ENCODE measurements around the gene MRPS26. TPM values are rescaled to one million over a fixed set of nuclear protein-coding genes. Genes with fewer than 3 reads are reported as not detected.
"Not testable (repeated sequence)": the region's sequence is repeated elsewhere in the genome, so short reads cannot be mapped to it uniquely, and the experiment has no call there.

Gene MRPS26
- total RNA-seq, 1 experiment from 2014 or later: 52.7 TPM

- no peaks in the 10 kb centered on the region for H3K4me1 ChIP-seq (ENCODE audit: control insufficient read depth, insufficient read depth, low read length)
- no peaks in the 10 kb centered on the region for H3K9me3 ChIP-seq (ENCODE audit: control insufficient read depth, insufficient read depth, low read depth, low read length)
- BruUV-seq (replicated peaks): no TSS peak
- no peaks in the 10 kb centered on the region for H3K27me3 ChIP-seq (ENCODE audit: control insufficient read depth, insufficient read depth, low read length)
- DNase-seq (ENCODE audit: low read depth, low spot score) (no peak), ATAC-seq (no peak)
- CTCF ChIA-PET: no interaction called here
- no peaks in the 10 kb centered on the region for H3K36me3 ChIP-seq (ENCODE audit: control insufficient read depth, insufficient read depth, low read length)
- in situ Hi-C loops (cut with HindIII; ENCODE audit: low pct_unique_long_range_greater_than_20kb, low sequenced_read_pairs): no loop called here
- POLR2A ChIA-PET: no interaction called here
- TF ChIP-seq CTCF (IDR thresholded peaks at IDR 0.05): no peak
- TF ChIP-seq REST (IDR thresholded peaks at IDR 0.05; ENCODE audit: insufficient read depth in 1 of 2, low read depth in 2 of 2, low read length in 1 of 2): no peak
- no peak for TF ChIP-seq POLR2AphosphoS5 (IDR thresholded peaks at IDR 0.05; ENCODE audit: low read depth, low read length)
- no peak for TF ChIP-seq TCF7L2 (IDR thresholded peaks at IDR 0.05; ENCODE audit: low read depth, low read length)
- no peak for TF ChIP-seq SIN3A (IDR thresholded peaks at IDR 0.05; ENCODE audit: borderline replicate concordance, insufficient read depth, low read depth, low read length)
- intact Hi-C loops (cut with micrococcal nuclease; ENCODE audit: unreplicated experiment): loop anchor here (10.0 kb wide), 1 partner anchor 255 kb away; no protein-coding TSS in a partner anchor
- no peak overlapping the region for H3K27ac ChIP-seq (ENCODE audit: low read length)
- no peak overlapping the region for H3K4me3 ChIP-seq (ENCODE audit: low read depth in 2 of 2, low read length in 2 of 2)
Measured at GRCh38 chr20:3059489-3059888, 13.6 kb downstream of the MRPS26 start.

GRCh38 chr20:3064119-3064518 lies 18.3 kb downstream of the MRPS26 start:
- H3K9me3 ChIP-seq (ENCODE audit: control insufficient read depth, insufficient read depth, low read depth, low read length); H3K36me3 ChIP-seq (ENCODE audit: control insufficient read depth, insufficient read depth, low read length); H3K4me3 ChIP-seq (ENCODE audit: low read depth in 2 of 2, low read length in 2 of 2); POLR2A ChIA-PET; H3K4me1 ChIP-seq (ENCODE audit: control insufficient read depth, insufficient read depth, low read length); DNase-seq (ENCODE audit: low read depth, low spot score); H3K27ac ChIP-seq (ENCODE audit: low read length); ATAC-seq; in situ Hi-C loops (cut with HindIII; ENCODE audit: low pct_unique_long_range_greater_than_20kb, low sequenced_read_pairs); H3K27me3 ChIP-seq (ENCODE audit: control insufficient read depth, insufficient read depth, low read length); BruUV-seq (replicated peaks): not testable (repeated sequence)
- CTCF ChIA-PET: interaction anchor here (1.1 kb wide), 1 partner anchor 10 kb away, joined by 6 read pairs; no protein-coding TSS in a partner anchor
- intact Hi-C loops (cut with micrococcal nuclease; ENCODE audit: unreplicated experiment): loop anchor here (5.0 kb wide), 1 partner anchor 53 kb away; no protein-coding TSS in a partner anchor

- intact Hi-C loops (cut with micrococcal nuclease; ENCODE audit: unreplicated experiment) (no loop called here), in situ Hi-C loops (cut with HindIII; ENCODE audit: low pct_unique_long_range_greater_than_20kb, low sequenced_read_pairs) (no loop called here)
- ATAC-seq: no peak
- no peak overlapping the region for H3K27ac ChIP-seq (ENCODE audit: low read length)
- H3K36me3 ChIP-seq (ENCODE audit: control insufficient read depth, insufficient read depth, low read length): no peaks in the 10 kb centered on the region
- DNase-seq (ENCODE audit: low read depth, low spot score): no peak
- H3K4me1 ChIP-seq (ENCODE audit: control insufficient read depth, insufficient read depth, low read length): 0 out of 2 replicates have a peak, but pooled peaks cover 3% of the 10 kb centered on the region
- no peak for TF ChIP-seq TCF7L2 (IDR thresholded peaks at IDR 0.05; ENCODE audit: low read depth, low read length)
- no peak for TF ChIP-seq CTCF (IDR thresholded peaks at IDR 0.05)
- TF ChIP-seq SIN3A (IDR thresholded peaks at IDR 0.05; ENCODE audit: borderline replicate concordance, insufficient read depth, low read depth, low read length): no peak
- POLR2A ChIA-PET: no interaction called here
- H3K9me3 ChIP-seq (ENCODE audit: control insufficient read depth, insufficient read depth, low read depth, low read length): no peaks in the 10 kb centered on the region
- BruUV-seq (replicated peaks): no TSS peak
- H3K4me3 ChIP-seq (ENCODE audit: low read depth in 2 of 2, low read length in 2 of 2): no peak overlapping the region
- CTCF ChIA-PET: interaction anchor here (0.6 kb wide), 1 partner anchor 135 kb away, joined by 3 read pairs; no protein-coding TSS in a partner anchor
- H3K27me3 ChIP-seq (ENCODE audit: control insufficient read depth, insufficient read depth, low read length): no peaks in the 10 kb centered on the region
Measured at GRCh38 chr20:3067139-3068014, 21.5 kb downstream of the MRPS26 start.

Data from Panc1 (cell line).